Right atrium auricular region (tissue), 2 donors: Measurements from ENCODE around the gene SAMD3. TPM values are rescaled to one million over a fixed set of nuclear protein-coding genes. Genes with fewer than 3 reads are reported as not detected.
"Not testable (repeated sequence)": the region's sequence is repeated elsewhere in the genome, so short reads cannot be mapped to it uniquely, and the experiment has no call there.

ENCODE experiments used
- DNase-seq: peaks from one replicate; pipeline ENCODE4 v3.0.0-alpha.2; 2019; ENCODE audit warnings: low spot score
- H3K27ac ChIP-seq, 2 donors: fragments of 200-600 bp; sonication (generic); 1 replicate in 1 of 2; 2 replicates in 1 of 2; pipeline ENCODE4 v1.5.1; 2016 to 2019
- H3K27me3 ChIP-seq, 2 donors: fragments of 200-600 bp; sonication (generic); one replicate each; pipeline versions ENCODE4 v1.5.1 to v1.6.0; 2017 to 2019
- H3K36me3 ChIP-seq: fragments of 200-600 bp; sonication (generic); one replicate; pipeline ENCODE4 v1.5.1; 2016
- H3K4me1 ChIP-seq, 2 donors: fragments of 200-600 bp; sonication (generic); one replicate each; pipeline versions ENCODE4 v1.5.1 to v1.6.0; 2017 to 2019
- H3K4me3 ChIP-seq, 2 donors: fragments of 200-600 bp; sonication (generic); 1 replicate in 1 of 2; 2 replicates in 1 of 2; pipeline ENCODE4 v1.5.1; 2017 to 2019; ENCODE audit warnings: mild to moderate bottlenecking in 1 of 2, moderate library complexity in 1 of 2
- H3K9me3 ChIP-seq, 2 donors: fragments of 200-600 bp; sonication (generic); one replicate each; pipeline ENCODE4 v1.5.1; 2019
- total RNA-seq, 2 donors: library from RNA; depleted of rRNA; stranded (reverse); fragments of >200 nt; gene quantifications; one replicate each; pipeline ENCODE4 v1.1.0, GENCODE V29; 2016
- TF ChIP-seq, protein P1 (sequence below), 2 donors: fragments of 200-600 bp; sonication (generic); IDR thresholded peaks; one replicate each; pipeline ENCODE4 v1.5.1; 2019; ENCODE audit warnings: antibody characterized with exemption in 2 of 2

The SAMD3 gene
- total RNA-seq, 2 donors from 2014 or later, result 0.67 TPM; not detected in 1

GRCh38 chr6:130204322-130204721 lies 18.4 kb downstream of the SAMD3 start:
- no peak overlapping the region for H3K4me3 ChIP-seq
- TF ChIP-seq, protein P1, sequence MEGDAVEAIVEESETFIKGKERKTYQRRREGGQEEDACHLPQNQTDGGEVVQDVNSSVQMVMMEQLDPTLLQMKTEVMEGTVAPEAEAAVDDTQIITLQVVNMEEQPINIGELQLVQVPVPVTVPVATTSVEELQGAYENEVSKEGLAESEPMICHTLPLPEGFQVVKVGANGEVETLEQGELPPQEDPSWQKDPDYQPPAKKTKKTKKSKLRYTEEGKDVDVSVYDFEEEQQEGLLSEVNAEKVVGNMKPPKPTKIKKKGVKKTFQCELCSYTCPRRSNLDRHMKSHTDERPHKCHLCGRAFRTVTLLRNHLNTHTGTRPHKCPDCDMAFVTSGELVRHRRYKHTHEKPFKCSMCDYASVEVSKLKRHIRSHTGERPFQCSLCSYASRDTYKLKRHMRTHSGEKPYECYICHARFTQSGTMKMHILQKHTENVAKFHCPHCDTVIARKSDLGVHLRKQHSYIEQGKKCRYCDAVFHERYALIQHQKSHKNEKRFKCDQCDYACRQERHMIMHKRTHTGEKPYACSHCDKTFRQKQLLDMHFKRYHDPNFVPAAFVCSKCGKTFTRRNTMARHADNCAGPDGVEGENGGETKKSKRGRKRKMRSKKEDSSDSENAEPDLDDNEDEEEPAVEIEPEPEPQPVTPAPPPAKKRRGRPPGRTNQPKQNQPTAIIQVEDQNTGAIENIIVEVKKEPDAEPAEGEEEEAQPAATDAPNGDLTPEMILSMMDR (IDR thresholded peaks at IDR 0.05), result no peak
- H3K4me1 ChIP-seq, result no peaks in the 10 kb centered on the region

GRCh38 chr6:130203370-130203769 lies 19.4 kb downstream of the SAMD3 start:
- Histone ChIP-seq H3K27me3 (no peaks in the 10 kb centered on the region), H3K4me1 (no peaks in the 10 kb centered on the region), H3K9me3 (no peaks in the 10 kb centered on the region), H3K36me3 (no peaks in the 10 kb centered on the region), H3K4me3 (no peak overlapping the region), H3K27ac (no peak overlapping the region)
- TF ChIP-seq, protein P1 (IDR thresholded peaks at IDR 0.05), result no peak
- DNase-seq, result no peak

More at GRCh38 chr6:130204322-130204721, 18.4 kb downstream of the SAMD3 start:
- no peaks in the 10 kb centered on the region for H3K27me3 ChIP-seq
- no peak for DNase-seq
- no peaks in the 10 kb centered on the region for H3K9me3 ChIP-seq
- no peak overlapping the region for H3K27ac ChIP-seq
- no peaks in the 10 kb centered on the region for H3K36me3 ChIP-seq

DNA sequence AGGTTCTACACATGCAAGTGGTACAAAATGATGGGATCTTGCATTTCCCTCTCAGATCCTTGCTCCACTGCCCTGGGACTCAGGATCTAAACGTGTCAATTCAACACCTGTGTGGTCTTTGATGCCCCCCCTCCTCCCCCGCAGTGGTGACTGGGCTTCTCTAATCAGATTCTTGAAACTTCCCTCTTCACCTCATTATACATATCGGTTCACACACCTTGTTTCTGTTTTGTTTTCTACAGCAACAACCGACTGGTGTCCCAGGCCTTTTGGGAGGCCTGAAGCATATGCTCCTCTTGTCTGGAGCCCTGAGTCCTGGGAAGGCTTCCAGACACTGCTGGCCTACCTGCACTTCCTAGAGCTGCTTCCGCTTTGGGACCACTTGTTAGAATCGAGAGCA lies 20.0 kb downstream of the SAMD3 start:
- TF ChIP-seq, protein P1 (IDR thresholded peaks at IDR 0.05), result no peak
- DNase-seq, result no peak
- Histone ChIP-seq H3K4me3 (no peak overlapping the region), H3K4me1 (no peaks in the 10 kb centered on the region), H3K36me3 (no peaks in the 10 kb centered on the region), H3K27ac (no peak overlapping the region), H3K27me3 (no peaks in the 10 kb centered on the region), H3K9me3 (no peaks in the 10 kb centered on the region)

GRCh38 chr6:130200020-130200419 lies 22.7 kb downstream of the SAMD3 start:
- DNase-seq, result no peak

DNA sequence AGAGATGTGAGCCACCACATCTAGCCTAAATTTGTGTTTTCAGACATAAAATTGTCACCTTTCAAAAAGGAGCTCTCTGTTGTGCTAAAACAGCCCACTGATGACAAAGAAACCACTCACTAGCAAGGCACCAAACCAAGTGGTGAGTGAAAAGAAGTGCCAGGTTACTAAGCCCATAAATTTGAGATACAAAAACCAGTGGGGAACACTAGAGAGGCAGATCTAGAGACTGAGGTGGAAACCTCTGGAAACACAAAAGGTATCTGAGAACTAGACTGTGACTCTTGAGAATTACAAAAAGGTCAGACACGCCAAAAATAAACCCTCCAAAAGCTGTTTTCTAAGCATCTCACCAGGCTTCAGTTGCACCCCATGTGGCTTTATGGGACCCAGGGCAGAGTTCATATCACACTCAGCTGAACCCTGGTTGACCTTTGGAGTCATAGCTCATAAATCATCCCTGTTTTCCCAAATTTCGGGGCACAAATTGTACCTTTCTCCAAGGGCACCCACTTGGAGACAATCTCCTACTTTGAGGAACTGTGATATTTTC lies 24.2 kb downstream of the SAMD3 start:
- Histone ChIP-seq H3K36me3 (no peaks in the 10 kb centered on the region), H3K27ac (no peak overlapping the region), H3K4me3 (no peak overlapping the region), H3K27me3 (no peaks in the 10 kb centered on the region), H3K9me3 (no peaks in the 10 kb centered on the region), H3K4me1 (no peaks in the 10 kb centered on the region)
- DNase-seq, result no peak
- TF ChIP-seq, protein P1 (IDR thresholded peaks at IDR 0.05), result no peak

More at GRCh38 chr6:130200020-130200419, 22.7 kb downstream of the SAMD3 start:
- Histone ChIP-seq H3K27me3 (no peaks in the 10 kb centered on the region), H3K9me3 (no peaks in the 10 kb centered on the region), H3K36me3 (no peaks in the 10 kb centered on the region), H3K4me1 (no peaks in the 10 kb centered on the region), H3K4me3 (no peak overlapping the region), H3K27ac (no peak overlapping the region)
- TF ChIP-seq, protein P1 (IDR thresholded peaks at IDR 0.05), result no peak

DNA sequence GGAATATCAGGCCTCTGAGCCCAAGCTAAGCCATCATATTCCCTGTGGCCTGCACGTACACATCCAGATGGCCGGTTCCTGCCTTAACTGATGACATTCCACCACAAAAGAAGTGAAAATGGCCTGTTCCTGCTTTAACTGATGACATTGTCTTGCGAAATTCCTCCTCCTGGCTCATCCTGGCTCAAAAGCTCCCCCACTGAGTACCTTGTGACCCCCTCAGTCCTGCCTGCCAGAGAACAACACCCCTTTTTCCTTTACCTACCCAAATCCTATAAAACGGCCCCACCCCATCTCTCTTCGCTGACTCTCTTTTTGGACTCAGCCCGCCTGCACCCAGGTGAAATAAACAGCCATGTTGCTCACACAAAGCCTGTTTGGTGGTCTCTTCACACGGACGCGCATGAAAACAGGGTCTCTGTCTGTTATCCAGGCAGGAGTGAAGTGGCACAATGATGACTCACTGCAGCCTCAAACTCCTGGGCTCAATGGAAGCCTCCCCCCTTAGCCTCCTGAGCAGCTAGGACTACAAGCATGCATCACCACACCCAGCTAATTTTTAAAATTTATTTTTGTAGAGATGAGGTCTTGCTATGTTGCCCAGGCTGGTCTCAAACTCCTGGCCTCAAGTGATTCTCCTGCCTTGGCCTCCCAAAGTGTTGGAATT lies 24.8 kb downstream of the SAMD3 start:
- H3K9me3 ChIP-seq, DNase-seq, H3K27me3 ChIP-seq, H3K27ac ChIP-seq, H3K36me3 ChIP-seq, H3K4me1 ChIP-seq, H3K4me3 ChIP-seq: not testable (repeated sequence)

DNA sequence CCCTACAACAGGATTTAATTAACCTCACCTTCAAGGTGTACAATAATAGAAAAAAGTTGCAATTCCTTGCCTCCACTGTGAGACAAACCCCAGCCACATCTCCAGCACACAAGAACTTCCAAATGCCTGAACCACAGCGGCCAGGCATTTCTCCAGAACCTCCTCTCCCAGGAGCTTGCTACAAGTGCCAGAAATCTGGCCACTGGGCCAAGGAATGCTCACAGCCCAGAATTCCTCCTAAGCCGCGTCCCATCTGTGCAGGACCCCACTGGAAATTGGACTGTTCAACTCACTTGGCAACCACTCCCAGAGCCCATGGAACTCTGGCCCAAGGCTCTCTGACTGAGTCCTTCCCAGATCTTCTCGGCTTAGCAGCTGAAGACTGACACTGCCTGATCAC lies 28.3 kb downstream of the SAMD3 start:
- H3K27me3 ChIP-seq, DNase-seq, H3K9me3 ChIP-seq: not testable (repeated sequence)

More for the DNA sequence above, 28.3 kb downstream of the SAMD3 start:
- H3K4me3 ChIP-seq, H3K36me3 ChIP-seq, H3K4me1 ChIP-seq, H3K27ac ChIP-seq: not testable (repeated sequence)
